HepG2 (cell line): ENCODE measurements around the gene CCDC160. TPM values are rescaled to one million over a fixed set of nuclear protein-coding genes. Genes with fewer than 3 reads are reported as not detected.

ENCODE experiments used
- ATAC-seq: fragments of 200-7000 bp; cut with Tn5 transposase; 3 replicates; pipeline ENCODE4 v1.9.1; 2020; ENCODE audit warnings: mild to moderate bottlenecking, moderate library complexity
- BruUV-seq: library from RNA; stranded (reverse); fragments of 400-500 nt; replicated peaks from 2 replicates; lab custom pipeline; 2021; lab: Mats Ljungman, UMichigan
- CTCF ChIA-PET: fragments of 300-600 bp; formaldehyde crosslinking; extraction: SDS; loops from one replicate; lab custom pipeline; 2021; ENCODE audit warnings: low total read pairs, inconsistent platforms, low intra/inter-chr PET ratio; lab: Yijun Ruan, JAX
- POLR2A ChIA-PET: fragments of 350-600 bp; sonication (Branson Sonifier 250); formaldehyde crosslinking; loops from one replicate; lab custom pipeline; 2020; ENCODE audit warnings: antibody characterized with exemption, inconsistent platforms; lab: Yijun Ruan, JAX
- DNase-seq: peaks from one replicate; pipeline ENCODE4 v3.0.0-alpha.2; 2015; ENCODE audit warnings: low spot score
- FAIRE-seq: peaks from 3 replicates; lab custom pipeline; 2011; peaks lifted over from hg19 to GRCh38; lab: Jason Lieb, UNC
- H2AFZ ChIP-seq: one replicate; pipeline ENCODE4 v1.6.1; 2011; ENCODE audit warnings: low read length, inconsistent platforms
- H3K27ac ChIP-seq: fragments of 300-600 bp; 3 replicates; pipeline ENCODE4 v1.8.0; 2011; ENCODE audit warnings: mixed run types, mild to moderate bottlenecking, mixed read lengths, low read length, inconsistent platforms; ENCODE audit not compliant: insufficient read depth; ENCODE audit errors: extremely low read length
- H3K27me3 ChIP-seq, 2 experiments: fragments of 200-600 bp in 1 of 2; 2 replicates in 1 of 2; 3 replicates in 1 of 2; pipeline versions ENCODE4 v1.6.0 to v1.8.0; 2011; ENCODE audit warnings: low read length in 2 of 2, mild to moderate bottlenecking in 2 of 2, moderate library complexity in 2 of 2, inconsistent platforms in 1 of 2; ENCODE audit not compliant: insufficient read depth in 2 of 2, control insufficient read depth in 1 of 2
- H3K36me3 ChIP-seq, 2 experiments: fragments of 200-600 bp in 1 of 2; replicated peaks in 1 of 2; 2 replicates in 1 of 2; 3 replicates in 1 of 2; pipeline versions ENCODE4 v1.5.1 to v1.8.0; 2011; ENCODE audit warnings: low read length in 2 of 2, inconsistent platforms in 1 of 2; ENCODE audit not compliant: insufficient read depth in 2 of 2, control insufficient read depth in 1 of 2
- H3K4me1 ChIP-seq: 2 replicates; pipeline ENCODE4 v1.5.1; 2012; ENCODE audit warnings: low read length, inconsistent platforms; ENCODE audit not compliant: insufficient read depth
- H3K4me2 ChIP-seq: 2 replicates; pipeline ENCODE4 v1.6.0; 2011; ENCODE audit warnings: low read depth, low read length, inconsistent platforms
- H3K4me3 ChIP-seq, 3 experiments: fragments of 200-600 bp in 1 of 3; sonication (generic), shearing (Covaris generic) in 1 of 3; replicated peaks in 1 of 3; 2 replicates each; pipeline ENCODE4 v1.5.1; 2011 to 2016; ENCODE audit warnings: low read length in 3 of 3, inconsistent platforms in 2 of 3, low read depth in 2 of 3, mild to moderate bottlenecking in 2 of 3, control low read depth in 1 of 3, mixed read lengths in 1 of 3; ENCODE audit not compliant: insufficient read depth in 1 of 3
- H3K79me2 ChIP-seq: one replicate; pipeline ENCODE4 v1.6.1; 2011; ENCODE audit warnings: low read length, inconsistent platforms; ENCODE audit not compliant: insufficient read depth
- H3K9ac ChIP-seq: 2 replicates; pipeline ENCODE4 v1.6.0; 2011; ENCODE audit warnings: mild to moderate bottlenecking, low read depth, low read length, inconsistent platforms; ENCODE audit not compliant: insufficient read depth
- H3K9me3 ChIP-seq: 2 replicates; pipeline ENCODE4 v1.5.1; 2012; ENCODE audit warnings: mild to moderate bottlenecking, low read length
- H4K20me1 ChIP-seq: 2 replicates; pipeline ENCODE4 v1.6.0; 2011; ENCODE audit warnings: inconsistent platforms, mild to moderate bottlenecking, low read length, moderate library complexity; ENCODE audit not compliant: insufficient read depth
- DMAP1 ChIP-seq: IDR thresholded peaks from 2 replicates; pipeline ENCODE4 v1.6.1; 2016
- HDAC2 ChIP-seq: sonication (generic); formaldehyde crosslinking; IDR thresholded peaks from 2 replicates; pipeline ENCODE4 v1.4.0; 2020; ENCODE audit warnings: missing genetic modification reagents
- HOXA3 ChIP-seq: sonication (generic); formaldehyde crosslinking; IDR thresholded peaks from 2 replicates; pipeline ENCODE4 v1.5.0; 2020; ENCODE audit warnings: missing genetic modification reagents
- NFE2L2 ChIP-seq: fragments of 150-350 bp; IDR thresholded peaks from 2 replicates; pipeline ENCODE4 v1.6.1; 2014; ENCODE audit warnings: low read length
- NFRKB ChIP-seq: fragments of 450-650 bp; IDR thresholded peaks from 2 replicates; pipeline ENCODE4 v1.6.1; 2017
- SIX4 ChIP-seq: sonication (generic); formaldehyde crosslinking; IDR thresholded peaks from 2 replicates; pipeline ENCODE4 v1.4.0; 2020; ENCODE audit warnings: missing genetic modification reagents
- TCF7 ChIP-seq: sonication (generic); IDR thresholded peaks from 2 replicates; pipeline ENCODE4 v1.6.1; 2016; ENCODE audit warnings: antibody characterized with exemption, low read depth
- ZNF496 ChIP-seq: sonication (generic); formaldehyde crosslinking; IDR thresholded peaks from 2 replicates; pipeline ENCODE4 v1.8.1; 2023; ENCODE audit warnings: mild to moderate bottlenecking, moderate library complexity, missing genetic modification reagents; ENCODE audit not compliant: insufficient replicate concordance
- WGBS: methylation state at CpG from one replicate; pipeline ENCODE4 v1.1.6; 2017; ENCODE audit warnings: low lambda C conversion rate; 5-methylcytosine and 5-hydroxymethylcytosine counted together
- in situ Hi-C: cut with HindIII; loops from 2 replicates; pipeline ENCODE4 v1.10.0; 2017; ENCODE audit warnings: low pct_unique_long_range_greater_than_20kb; ENCODE audit not compliant: extremely low pct_ligation_motif_present
- intact Hi-C: fragments of 100-400 bp; cut with micrococcal nuclease; formaldehyde crosslinking; loops from one replicate; pipeline ENCODE4 v1.10.0; 2022; ENCODE audit not compliant: unreplicated experiment
- polyA plus RNA-seq, 8 experiments: library from polyadenylated mRNA; depleted of rRNA in 3 of 8; stranded (reverse) in 7 of 8; unstranded in 1 of 8; fragments of >200 nt; fragmentation: Illumina TruSeq in 4 of 8; extraction: Trizol in 4 of 8; gene quantifications; 2 replicates each; pipeline versions ENCODE4 v1.2.1 to v1.2.3, GENCODE V29; 2011 to 2016; ENCODE audit warnings: low read depth in 4 of 8, missing spikeins in 1 of 8, mixed read lengths in 1 of 8; ENCODE audit not compliant: insufficient read depth in 1 of 8
- total RNA-seq, 5 experiments: library from RNA; depleted of rRNA; stranded (reverse); fragments of >200 nt; fragmentation: Illumina TruSeq; extraction: Trizol; gene quantifications; 2 replicates each; pipeline ENCODE4 v1.2.3, GENCODE V29; 2016; ENCODE audit warnings: low read depth in 1 of 5
- TF ChIP-seq, protein P1 (sequence below): sonication (generic); formaldehyde crosslinking; IDR thresholded peaks from 2 replicates; pipeline ENCODE4 v1.4.0; 2020; ENCODE audit warnings: mild to moderate bottlenecking, missing genetic modification reagents, borderline replicate concordance
- TF ChIP-seq, protein P2 (sequence below): sonication (generic); formaldehyde crosslinking; IDR thresholded peaks from 2 replicates; pipeline ENCODE4 v1.4.0; 2020; ENCODE audit warnings: mild to moderate bottlenecking, low read depth, missing genetic modification reagents
- TF ChIP-seq, protein P3 (sequence below): sonication (generic); formaldehyde crosslinking; IDR thresholded peaks from 2 replicates; pipeline ENCODE4 v1.4.0; 2020; ENCODE audit warnings: missing genetic modification reagents
- TF ChIP-seq, protein P4 (sequence below): sonication (generic); formaldehyde crosslinking; IDR thresholded peaks from 2 replicates; pipeline ENCODE4 v1.4.0; 2020; ENCODE audit warnings: missing genetic modification reagents, borderline replicate concordance
- TF ChIP-seq, protein P5 (sequence below): sonication (generic); formaldehyde crosslinking; IDR thresholded peaks from 2 replicates; pipeline ENCODE4 v1.4.0; 2020; ENCODE audit warnings: mild to moderate bottlenecking, missing genetic modification reagents

The CCDC160 gene
- total and polyA plus RNA-seq, 2 of the 13 experiments (the other 11 are each of a cell fraction or from before 2014, with no cell fraction given): not detected

DNA sequence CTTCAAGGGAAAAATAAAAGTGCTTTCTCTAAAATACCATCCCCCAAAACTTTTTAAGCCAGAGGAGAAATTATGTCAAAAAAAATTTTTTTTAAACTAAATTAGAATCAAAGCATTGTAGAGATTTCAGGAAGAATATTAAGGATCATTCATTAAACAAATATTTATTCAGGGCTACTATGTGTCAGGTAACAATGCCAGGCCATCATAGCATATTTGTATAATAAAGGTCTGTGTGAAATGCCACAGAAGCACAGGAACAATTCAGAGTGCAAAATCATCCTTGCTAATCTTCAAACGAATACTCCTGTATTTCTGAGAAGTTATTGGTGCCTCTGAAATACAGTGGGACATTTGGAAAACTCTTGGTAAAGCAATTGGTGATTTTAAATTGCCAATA, 2.0 kb downstream of the CCDC160 start:
- Histone ChIP-seq H3K9ac (no peak overlapping the region), H3K36me3 (no peaks in the 10 kb centered on the region), H3K27ac (no peak overlapping the region), H2AFZ (no peak overlapping the region), H3K4me2 (no peak overlapping the region), H3K4me3 (no peak overlapping the region), H3K79me2 (no peaks in the 10 kb centered on the region), H3K9me3 (no peaks in the 10 kb centered on the region), H3K27me3 (peaks cover 0 to 8% of the 10 kb centered on the region in 2 experiments; a peak in 1 of 5 replicates), H3K4me1 (no peaks in the 10 kb centered on the region), H4K20me1 (no peaks in the 10 kb centered on the region)
- TF ChIP-seq DMAP1 (CRISPR knock-in tag): no peak
- TF ChIP-seq, protein P1, sequence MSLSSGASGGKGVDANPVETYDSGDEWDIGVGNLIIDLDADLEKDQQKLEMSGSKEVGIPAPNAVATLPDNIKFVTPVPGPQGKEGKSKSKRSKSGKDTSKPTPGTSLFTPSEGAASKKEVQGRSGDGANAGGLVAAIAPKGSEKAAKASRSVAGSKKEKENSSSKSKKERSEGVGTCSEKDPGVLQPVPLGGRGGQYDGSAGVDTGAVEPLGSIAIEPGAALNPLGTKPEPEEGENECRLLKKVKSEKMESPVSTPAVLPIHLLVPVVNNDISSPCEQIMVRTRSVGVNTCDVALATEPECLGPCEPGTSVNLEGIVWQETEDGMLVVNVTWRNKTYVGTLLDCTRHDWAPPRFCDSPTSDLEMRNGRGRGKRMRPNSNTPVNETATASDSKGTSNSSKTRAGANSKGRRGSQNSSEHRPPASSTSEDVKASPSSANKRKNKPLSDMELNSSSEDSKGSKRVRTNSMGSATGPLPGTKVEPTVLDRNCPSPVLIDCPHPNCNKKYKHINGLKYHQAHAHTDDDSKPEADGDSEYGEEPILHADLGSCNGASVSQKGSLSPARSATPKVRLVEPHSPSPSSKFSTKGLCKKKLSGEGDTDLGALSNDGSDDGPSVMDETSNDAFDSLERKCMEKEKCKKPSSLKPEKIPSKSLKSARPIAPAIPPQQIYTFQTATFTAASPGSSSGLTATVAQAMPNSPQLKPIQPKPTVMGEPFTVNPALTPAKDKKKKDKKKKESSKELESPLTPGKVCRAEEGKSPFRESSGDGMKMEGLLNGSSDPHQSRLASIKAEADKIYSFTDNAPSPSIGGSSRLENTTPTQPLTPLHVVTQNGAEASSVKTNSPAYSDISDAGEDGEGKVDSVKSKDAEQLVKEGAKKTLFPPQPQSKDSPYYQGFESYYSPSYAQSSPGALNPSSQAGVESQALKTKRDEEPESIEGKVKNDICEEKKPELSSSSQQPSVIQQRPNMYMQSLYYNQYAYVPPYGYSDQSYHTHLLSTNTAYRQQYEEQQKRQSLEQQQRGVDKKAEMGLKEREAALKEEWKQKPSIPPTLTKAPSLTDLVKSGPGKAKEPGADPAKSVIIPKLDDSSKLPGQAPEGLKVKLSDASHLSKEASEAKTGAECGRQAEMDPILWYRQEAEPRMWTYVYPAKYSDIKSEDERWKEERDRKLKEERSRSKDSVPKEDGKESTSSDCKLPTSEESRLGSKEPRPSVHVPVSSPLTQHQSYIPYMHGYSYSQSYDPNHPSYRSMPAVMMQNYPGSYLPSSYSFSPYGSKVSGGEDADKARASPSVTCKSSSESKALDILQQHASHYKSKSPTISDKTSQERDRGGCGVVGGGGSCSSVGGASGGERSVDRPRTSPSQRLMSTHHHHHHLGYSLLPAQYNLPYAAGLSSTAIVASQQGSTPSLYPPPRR: no peak
- no peak for TF ChIP-seq HDAC2 (CRISPR knock-in tag)
- TF ChIP-seq, protein P2, sequence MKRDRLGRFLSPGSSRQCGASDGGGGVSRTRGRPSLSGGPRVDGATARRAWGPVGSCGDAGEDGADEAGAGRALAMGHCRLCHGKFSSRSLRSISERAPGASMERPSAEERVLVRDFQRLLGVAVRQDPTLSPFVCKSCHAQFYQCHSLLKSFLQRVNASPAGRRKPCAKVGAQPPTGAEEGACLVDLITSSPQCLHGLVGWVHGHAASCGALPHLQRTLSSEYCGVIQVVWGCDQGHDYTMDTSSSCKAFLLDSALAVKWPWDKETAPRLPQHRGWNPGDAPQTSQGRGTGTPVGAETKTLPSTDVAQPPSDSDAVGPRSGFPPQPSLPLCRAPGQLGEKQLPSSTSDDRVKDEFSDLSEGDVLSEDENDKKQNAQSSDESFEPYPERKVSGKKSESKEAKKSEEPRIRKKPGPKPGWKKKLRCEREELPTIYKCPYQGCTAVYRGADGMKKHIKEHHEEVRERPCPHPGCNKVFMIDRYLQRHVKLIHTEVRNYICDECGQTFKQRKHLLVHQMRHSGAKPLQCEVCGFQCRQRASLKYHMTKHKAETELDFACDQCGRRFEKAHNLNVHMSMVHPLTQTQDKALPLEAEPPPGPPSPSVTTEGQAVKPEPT: no peak
- TF ChIP-seq, protein P3, sequence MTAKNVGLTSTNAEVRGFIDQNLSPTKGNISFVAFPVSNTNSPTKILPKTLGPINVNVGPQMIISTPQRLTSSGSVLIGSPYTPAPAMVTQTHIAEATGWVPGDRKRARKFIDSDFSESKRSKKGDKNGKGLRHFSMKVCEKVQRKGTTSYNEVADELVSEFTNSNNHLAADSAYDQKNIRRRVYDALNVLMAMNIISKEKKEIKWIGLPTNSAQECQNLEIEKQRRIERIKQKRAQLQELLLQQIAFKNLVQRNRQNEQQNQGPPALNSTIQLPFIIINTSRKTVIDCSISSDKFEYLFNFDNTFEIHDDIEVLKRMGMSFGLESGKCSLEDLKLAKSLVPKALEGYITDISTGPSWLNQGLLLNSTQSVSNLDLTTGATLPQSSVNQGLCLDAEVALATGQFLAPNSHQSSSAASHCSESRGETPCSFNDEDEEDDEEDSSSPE (CRISPR knock-in tag): no peak
- TF ChIP-seq NFRKB: no peak
- TF ChIP-seq, protein P4, sequence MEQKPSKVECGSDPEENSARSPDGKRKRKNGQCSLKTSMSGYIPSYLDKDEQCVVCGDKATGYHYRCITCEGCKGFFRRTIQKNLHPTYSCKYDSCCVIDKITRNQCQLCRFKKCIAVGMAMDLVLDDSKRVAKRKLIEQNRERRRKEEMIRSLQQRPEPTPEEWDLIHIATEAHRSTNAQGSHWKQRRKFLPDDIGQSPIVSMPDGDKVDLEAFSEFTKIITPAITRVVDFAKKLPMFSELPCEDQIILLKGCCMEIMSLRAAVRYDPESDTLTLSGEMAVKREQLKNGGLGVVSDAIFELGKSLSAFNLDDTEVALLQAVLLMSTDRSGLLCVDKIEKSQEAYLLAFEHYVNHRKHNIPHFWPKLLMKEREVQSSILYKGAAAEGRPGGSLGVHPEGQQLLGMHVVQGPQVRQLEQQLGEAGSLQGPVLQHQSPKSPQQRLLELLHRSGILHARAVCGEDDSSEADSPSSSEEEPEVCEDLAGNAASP (CRISPR knock-in tag): no peak
- TF ChIP-seq, protein P5, sequence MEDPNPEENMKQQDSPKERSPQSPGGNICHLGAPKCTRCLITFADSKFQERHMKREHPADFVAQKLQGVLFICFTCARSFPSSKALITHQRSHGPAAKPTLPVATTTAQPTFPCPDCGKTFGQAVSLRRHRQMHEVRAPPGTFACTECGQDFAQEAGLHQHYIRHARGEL (CRISPR knock-in tag): no peak
- no peak for TF ChIP-seq ZNF496 (CRISPR knock-in tag)
- no peak for TF ChIP-seq SIX4 (CRISPR knock-in tag)
- TF ChIP-seq TCF7: no peak
- no peak for TF ChIP-seq HOXA3 (CRISPR knock-in tag)
- TF ChIP-seq NFE2L2: no peak
- no peak for FAIRE-seq
- ChIA-PET POLR2A (no interaction called here), CTCF (no interaction called here)
- 0% methylated on average over 1 of the region's 1 CpG for WGBS
- in situ Hi-C loops (no loop called here), intact Hi-C loops (no loop called here)
- DNase-seq: no peak
- BruUV-seq: no TSS peak
- no peak for ATAC-seq
